HEK293 (cell line): ENCODE results near the gene CTBP1.

ENCODE experiments used
- BCL11A ChIP-seq: fragments of 450-650 bp; formaldehyde crosslinking; IDR thresholded peaks from 2 replicates; pipeline ENCODE4 v1.5.1; 2016; ENCODE audit warnings: low read depth, missing biosample characterization, missing genetic modification characterization
- HOXA7 ChIP-seq: sonication (generic); formaldehyde crosslinking; IDR thresholded peaks from 2 replicates; pipeline ENCODE4 v1.8.1; 2022; ENCODE audit warnings: missing genetic modification reagents, borderline replicate concordance
- HOXC10 ChIP-seq: sonication (generic); formaldehyde crosslinking; IDR thresholded peaks from 2 replicates; pipeline ENCODE4 v1.8.1; 2023; ENCODE audit warnings: mild to moderate bottlenecking, missing genetic modification reagents
- REPIN1 ChIP-seq: fragments of 450-650 bp; formaldehyde crosslinking; IDR thresholded peaks from 2 replicates; pipeline ENCODE4 v1.5.1; 2017; ENCODE audit warnings: missing biosample characterization, missing genetic modification characterization, low read depth
- SP7 ChIP-seq: fragments of 450-650 bp; formaldehyde crosslinking; IDR thresholded peaks from 2 replicates; pipeline ENCODE4 v1.5.1; 2016; ENCODE audit warnings: missing biosample characterization, missing genetic modification characterization
- ZBTB10 ChIP-seq: fragments of 450-650 bp; formaldehyde crosslinking; IDR thresholded peaks from 2 replicates; pipeline ENCODE4 v1.5.1; 2016; ENCODE audit warnings: missing biosample characterization, missing genetic modification characterization
- ZBTB17 ChIP-seq: fragments of 450-650 bp; formaldehyde crosslinking; IDR thresholded peaks from 2 replicates; pipeline ENCODE4 v1.5.1; 2016; ENCODE audit warnings: missing biosample characterization, missing genetic modification characterization
- ZBTB20 ChIP-seq: fragments of 450-650 bp; formaldehyde crosslinking; IDR thresholded peaks from 2 replicates; pipeline ENCODE4 v1.5.1; 2016; ENCODE audit warnings: missing biosample characterization, missing genetic modification characterization
- ZBTB21 ChIP-seq: fragments of 450-650 bp; formaldehyde crosslinking; IDR thresholded peaks from 2 replicates; pipeline ENCODE4 v1.5.1; 2017; ENCODE audit warnings: missing biosample characterization, missing genetic modification characterization
- ZBTB48 ChIP-seq: fragments of 450-650 bp; formaldehyde crosslinking; IDR thresholded peaks from 2 replicates; pipeline ENCODE4 v1.5.1; 2016; ENCODE audit warnings: missing biosample characterization, missing genetic modification characterization
- ZIC2 ChIP-seq: fragments of 450-650 bp; formaldehyde crosslinking; IDR thresholded peaks from 2 replicates; pipeline ENCODE4 v1.5.1; 2016; ENCODE audit warnings: missing biosample characterization, missing genetic modification characterization
- ZNF138 ChIP-seq: fragments of 450-650 bp; formaldehyde crosslinking; IDR thresholded peaks from 2 replicates; pipeline ENCODE4 v1.5.1; 2016; ENCODE audit warnings: missing biosample characterization, missing genetic modification characterization, borderline replicate concordance
- ZNF140 ChIP-seq: fragments of 450-650 bp; formaldehyde crosslinking; IDR thresholded peaks from 2 replicates; pipeline ENCODE4 v1.5.1; 2016; ENCODE audit warnings: missing biosample characterization, missing genetic modification characterization
- ZNF157 ChIP-seq: fragments of 450-650 bp; formaldehyde crosslinking; IDR thresholded peaks from 2 replicates; pipeline ENCODE4 v1.5.1; 2016; ENCODE audit warnings: missing biosample characterization, missing genetic modification characterization
- ZNF19 ChIP-seq: fragments of 450-650 bp; formaldehyde crosslinking; IDR thresholded peaks from 2 replicates; pipeline ENCODE4; 2016; ENCODE audit warnings: missing biosample characterization, missing genetic modification characterization, low read depth
- ZNF211 ChIP-seq: fragments of 450-650 bp; formaldehyde crosslinking; IDR thresholded peaks from 2 replicates; pipeline ENCODE4 v1.5.1; 2016; ENCODE audit warnings: low read depth, missing biosample characterization, missing genetic modification characterization
- ZNF23 ChIP-seq: fragments of 450-650 bp; formaldehyde crosslinking; IDR thresholded peaks from 2 replicates; pipeline ENCODE4 v1.5.1; 2016; ENCODE audit warnings: missing biosample characterization, missing genetic modification characterization, borderline replicate concordance
- ZNF248 ChIP-seq: fragments of 450-650 bp; formaldehyde crosslinking; IDR thresholded peaks from 2 replicates; pipeline ENCODE4 v1.5.1; 2017; ENCODE audit warnings: missing biosample characterization, missing genetic modification characterization
- ZNF280D ChIP-seq: fragments of 450-650 bp; formaldehyde crosslinking; IDR thresholded peaks from 2 replicates; pipeline ENCODE4 v1.5.1; 2016; ENCODE audit warnings: missing biosample characterization, missing genetic modification characterization
- ZNF391 ChIP-seq: fragments of 450-650 bp; formaldehyde crosslinking; IDR thresholded peaks from 2 replicates; pipeline ENCODE4 v1.5.1; 2016; ENCODE audit warnings: low read depth, missing biosample characterization, missing genetic modification characterization, borderline replicate concordance
- ZNF416 ChIP-seq: fragments of 450-650 bp; formaldehyde crosslinking; IDR thresholded peaks from 2 replicates; pipeline ENCODE4 v1.5.1; 2016; ENCODE audit warnings: missing biosample characterization, missing genetic modification characterization
- ZNF423 ChIP-seq: fragments of 450-650 bp; formaldehyde crosslinking; IDR thresholded peaks from 2 replicates; pipeline ENCODE4 v1.5.1; 2016; ENCODE audit warnings: missing biosample characterization, missing genetic modification characterization
- ZNF530 ChIP-seq: fragments of 450-650 bp; formaldehyde crosslinking; IDR thresholded peaks from 2 replicates; pipeline ENCODE4 v1.5.1; 2016; ENCODE audit warnings: low read depth, missing biosample characterization, missing genetic modification characterization
- ZNF624 ChIP-seq: fragments of 450-650 bp; formaldehyde crosslinking; IDR thresholded peaks from 2 replicates; pipeline ENCODE4 v1.5.1; 2017; ENCODE audit warnings: missing biosample characterization, missing genetic modification characterization
- ZNF701 ChIP-seq: fragments of 450-650 bp; formaldehyde crosslinking; IDR thresholded peaks from 2 replicates; pipeline ENCODE4 v1.5.1; 2016; ENCODE audit warnings: missing biosample characterization, missing genetic modification characterization
- ZNF777 ChIP-seq: fragments of 450-650 bp; formaldehyde crosslinking; IDR thresholded peaks from 2 replicates; pipeline ENCODE4 v1.5.1; 2017; ENCODE audit warnings: missing biosample characterization, missing genetic modification characterization, borderline replicate concordance
- ZNF830 ChIP-seq: fragments of 450-650 bp; IDR thresholded peaks from 2 replicates; pipeline ENCODE4 v1.5.0; 2018; ENCODE audit warnings: missing biosample characterization, missing genetic modification characterization, low read depth, mild to moderate bottlenecking, moderate library complexity
- ZSCAN4 ChIP-seq: fragments of 450-650 bp; formaldehyde crosslinking; IDR thresholded peaks from 2 replicates; pipeline ENCODE4 v1.5.1; 2017; ENCODE audit warnings: missing biosample characterization, missing genetic modification characterization
- TF ChIP-seq, protein P1 (sequence below): fragments of 450-650 bp; formaldehyde crosslinking; IDR thresholded peaks from 2 replicates; pipeline ENCODE4 v1.5.1; 2016; ENCODE audit warnings: missing biosample characterization, missing genetic modification characterization
- TF ChIP-seq, protein P2 (sequence below): fragments of 450-650 bp; formaldehyde crosslinking; IDR thresholded peaks from 2 replicates; pipeline ENCODE4 v1.5.1; 2016; ENCODE audit warnings: missing biosample characterization, missing genetic modification characterization

Gene CTBP1

DNA sequence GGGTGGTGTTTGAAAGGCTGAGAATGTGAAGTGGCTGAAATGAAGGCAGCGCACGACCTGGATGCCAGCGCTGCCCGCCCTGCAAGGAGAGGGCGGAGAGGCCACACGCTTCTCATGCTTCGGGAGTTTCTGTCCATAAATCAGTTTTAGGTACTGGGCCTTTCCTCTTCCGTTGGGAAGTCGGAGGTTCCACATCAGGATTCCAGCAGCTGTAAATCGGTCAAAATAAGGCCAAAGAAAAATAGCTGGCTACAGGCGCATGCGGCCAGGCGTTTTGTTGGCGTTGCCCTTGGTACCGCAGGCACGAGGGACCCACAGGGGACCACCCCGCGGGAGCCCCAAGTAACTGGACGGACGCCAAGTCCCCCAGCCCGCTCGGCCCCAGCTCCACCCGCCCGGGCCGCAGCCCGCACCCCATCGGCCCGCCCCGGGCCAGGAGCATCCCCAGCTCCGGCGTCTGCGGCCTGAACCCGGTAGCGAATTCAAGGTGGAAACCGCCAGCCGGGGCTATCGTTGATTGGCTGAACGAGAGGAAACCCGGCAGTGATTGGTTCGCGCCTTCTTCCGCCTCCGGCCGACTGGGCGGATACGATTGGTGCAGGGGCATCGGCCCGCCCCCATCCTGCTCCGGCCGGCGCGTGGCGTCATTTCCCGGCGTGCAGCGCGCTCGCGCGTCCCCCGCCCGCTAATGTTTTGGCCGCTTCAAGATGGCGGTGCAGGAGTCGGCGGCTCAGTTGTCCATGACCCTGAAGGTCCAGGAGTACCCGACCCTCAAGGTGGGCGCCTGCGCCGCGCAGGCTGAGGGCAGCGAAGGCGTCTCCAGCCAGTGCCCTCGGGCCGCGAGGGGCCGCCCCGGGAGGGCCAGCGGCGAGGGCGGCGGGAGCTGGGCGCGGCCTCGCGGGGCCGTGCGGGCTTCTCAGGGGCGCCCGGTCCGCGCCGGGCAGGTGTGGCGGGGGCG is 40.6 kb upstream of the CTBP1 start, which contains the start of gene MAEA (continued):
- TF ChIP-seq BCL11A (tag by site-specific recombination) (no peak), ZNF138 (tag by site-specific recombination) (no peak), ZNF157 (no peak), ZNF624 (tag by site-specific recombination) (no peak), ZBTB17 (peak; percentile 74), SP7 (0 out of 2 replicates have a peak, but pooled peaks have one; percentile 46), ZNF391 (tag by site-specific recombination) (no peak), ZNF423 (tag by site-specific recombination) (no peak), ZSCAN4 (tag by site-specific recombination) (no peak), ZBTB21 (no peak), ZNF280D (tag by site-specific recombination) (no peak), ZNF777 (tag by site-specific recombination) (no peak), ZNF530 (tag by site-specific recombination) (no peak), ZBTB20 (tag by site-specific recombination) (peak; percentile 86), ZNF19 (tag by site-specific recombination) (no peak), ZNF248 (tag by site-specific recombination) (no peak), ZBTB10 (no peak), ZNF211 (tag by site-specific recombination) (no peak), ZNF416 (tag by site-specific recombination) (no peak), HOXA7 (CRISPR knock-in tag) (no peak), REPIN1 (tag by site-specific recombination) (no peak), ZNF701 (tag by site-specific recombination) (no peak), ZBTB48 (tag by site-specific recombination) (0 out of 2 replicates have a peak, but pooled peaks have one; percentile 25), ZNF23 (no peak), ZNF830 (tag by site-specific recombination) (no peak), ZNF140 (tag by site-specific recombination) (no peak), ZIC2 (tag by site-specific recombination) (peak; percentile 47; the same call in 1 of the 2 replicates), HOXC10 (CRISPR knock-in tag) (no peak)
- TF ChIP-seq, protein P1, sequence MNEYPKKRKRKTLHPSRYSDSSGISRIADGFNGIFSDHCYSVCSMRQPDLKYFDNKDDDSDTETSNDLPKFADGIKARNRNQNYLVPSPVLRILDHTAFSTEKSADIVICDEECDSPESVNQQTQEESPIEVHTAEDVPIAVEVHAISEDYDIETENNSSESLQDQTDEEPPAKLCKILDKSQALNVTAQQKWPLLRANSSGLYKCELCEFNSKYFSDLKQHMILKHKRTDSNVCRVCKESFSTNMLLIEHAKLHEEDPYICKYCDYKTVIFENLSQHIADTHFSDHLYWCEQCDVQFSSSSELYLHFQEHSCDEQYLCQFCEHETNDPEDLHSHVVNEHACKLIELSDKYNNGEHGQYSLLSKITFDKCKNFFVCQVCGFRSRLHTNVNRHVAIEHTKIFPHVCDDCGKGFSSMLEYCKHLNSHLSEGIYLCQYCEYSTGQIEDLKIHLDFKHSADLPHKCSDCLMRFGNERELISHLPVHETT (tag by site-specific recombination): no peak
- TF ChIP-seq, protein P2, sequence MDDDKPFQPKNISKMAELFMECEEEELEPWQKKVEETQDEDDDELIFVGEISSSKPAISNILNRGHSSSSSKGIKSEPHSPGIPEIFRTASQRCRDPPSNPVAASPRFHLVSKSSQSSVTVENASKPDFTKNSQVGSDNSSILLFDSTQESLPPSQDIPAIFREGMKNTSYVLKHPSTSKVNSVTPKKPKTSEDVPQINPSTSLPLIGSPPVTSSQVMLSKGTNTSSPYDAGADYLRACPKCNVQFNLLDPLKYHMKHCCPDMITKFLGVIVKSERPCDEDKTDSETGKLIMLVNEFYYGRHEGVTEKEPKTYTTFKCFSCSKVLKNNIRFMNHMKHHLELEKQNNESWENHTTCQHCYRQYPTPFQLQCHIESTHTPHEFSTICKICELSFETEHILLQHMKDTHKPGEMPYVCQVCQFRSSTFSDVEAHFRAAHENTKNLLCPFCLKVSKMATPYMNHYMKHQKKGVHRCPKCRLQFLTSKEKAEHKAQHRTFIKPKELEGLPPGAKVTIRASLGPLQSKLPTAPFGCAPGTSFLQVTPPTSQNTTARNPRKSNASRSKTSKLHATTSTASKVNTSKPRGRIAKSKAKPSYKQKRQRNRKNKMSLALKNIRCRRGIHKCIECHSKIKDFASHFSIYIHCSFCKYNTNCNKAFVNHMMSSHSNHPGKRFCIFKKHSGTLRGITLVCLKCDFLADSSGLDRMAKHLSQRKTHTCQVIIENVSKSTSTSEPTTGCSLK: no peak
